ENCODE results near the gene KCNAB2.

KCNAB2 gene

DNA sequence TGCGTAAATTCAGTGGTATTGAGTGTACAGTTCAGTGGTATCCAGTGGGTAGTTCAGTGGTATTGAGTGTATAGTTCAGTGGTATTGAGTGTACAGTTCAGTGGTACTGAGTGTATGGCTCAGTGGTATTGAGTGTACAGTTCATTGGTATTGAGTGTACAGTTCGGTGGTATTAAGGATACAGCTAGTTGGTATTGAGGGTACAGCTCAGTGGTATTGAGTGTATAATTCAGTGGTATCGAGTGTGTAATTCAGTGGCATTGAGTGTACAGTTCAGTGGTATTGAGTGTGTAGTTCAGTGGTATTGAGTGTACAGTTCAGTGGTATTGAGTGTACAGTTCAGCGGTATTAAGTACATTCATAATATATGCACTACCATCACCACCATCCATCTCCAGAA, 23.5 kb upstream of the KCNAB2 start (continued):
- TF ChIP-seq, protein P1, sequence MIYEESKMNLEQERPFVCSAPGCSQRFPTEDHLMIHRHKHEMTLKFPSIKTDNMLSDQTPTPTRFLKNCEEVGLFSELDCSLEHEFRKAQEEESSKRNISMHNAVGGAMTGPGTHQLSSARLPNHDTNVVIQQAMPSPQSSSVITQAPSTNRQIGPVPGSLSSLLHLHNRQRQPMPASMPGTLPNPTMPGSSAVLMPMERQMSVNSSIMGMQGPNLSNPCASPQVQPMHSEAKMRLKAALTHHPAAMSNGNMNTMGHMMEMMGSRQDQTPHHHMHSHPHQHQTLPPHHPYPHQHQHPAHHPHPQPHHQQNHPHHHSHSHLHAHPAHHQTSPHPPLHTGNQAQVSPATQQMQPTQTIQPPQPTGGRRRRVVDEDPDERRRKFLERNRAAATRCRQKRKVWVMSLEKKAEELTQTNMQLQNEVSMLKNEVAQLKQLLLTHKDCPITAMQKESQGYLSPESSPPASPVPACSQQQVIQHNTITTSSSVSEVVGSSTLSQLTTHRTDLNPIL (CRISPR knock-in tag; IDR thresholded peaks at IDR 0.05; ENCODE audit: low read depth) = no peak
- no peak for TF ChIP-seq ISL1 (CRISPR knock-in tag; IDR thresholded peaks at IDR 0.05)
- TF ChIP-seq ZNF565 (CRISPR knock-in tag; conservative IDR thresholded peaks at IDR 0.05; ENCODE audit: low read depth) = no peak

- TF ChIP-seq PATZ1 (CRISPR knock-in tag; IDR thresholded peaks at IDR 0.05; ENCODE audit: borderline replicate concordance) (no peak), ZFP30 (CRISPR knock-in tag; IDR thresholded peaks at IDR 0.05) (no peak), TSHZ2 (CRISPR knock-in tag; IDR thresholded peaks at IDR 0.05) (no peak), GLIS3 (CRISPR knock-in tag; IDR thresholded peaks at IDR 0.05) (no peak), ZNF8 (CRISPR knock-in tag; IDR thresholded peaks at IDR 0.05) (no peak), TCF4 (CRISPR knock-in tag; IDR thresholded peaks at IDR 0.05; ENCODE audit: borderline replicate concordance) (no peak), ZFP3 (CRISPR knock-in tag; IDR thresholded peaks at IDR 0.05) (no peak), ARNTL (CRISPR knock-in tag; IDR thresholded peaks at IDR 0.05; ENCODE audit: borderline replicate concordance, low read depth) (no peak), ZNF70 (CRISPR knock-in tag; IDR thresholded peaks at IDR 0.05) (no peak), PPARA (CRISPR knock-in tag; IDR thresholded peaks at IDR 0.05; ENCODE audit: borderline replicate concordance) (no peak), ZNF565 (CRISPR knock-in tag; conservative IDR thresholded peaks at IDR 0.05; ENCODE audit: low read depth) (no peak), POU6F1 (CRISPR knock-in tag; IDR thresholded peaks at IDR 0.05; ENCODE audit: borderline replicate concordance, low read depth) (no peak), ISL1 (CRISPR knock-in tag; IDR thresholded peaks at IDR 0.05) (no peak), TOX (CRISPR knock-in tag; IDR thresholded peaks at IDR 0.05; ENCODE audit: borderline replicate concordance) (no peak)
- TF ChIP-seq, protein P1 (CRISPR knock-in tag; IDR thresholded peaks at IDR 0.05; ENCODE audit: low read depth) = no peak
- ATAC-seq = no peak
These were observed 22.3 kb upstream of the KCNAB2 start for GRCh38 chr1:6023346-6023745.

- no peak for ATAC-seq
- TF ChIP-seq ISL1 (CRISPR knock-in tag; IDR thresholded peaks at IDR 0.05) (no peak), ZNF8 (CRISPR knock-in tag; IDR thresholded peaks at IDR 0.05) (no peak), OSR1 (CRISPR knock-in tag; IDR thresholded peaks at IDR 0.05) (no peak), PPARA (CRISPR knock-in tag; IDR thresholded peaks at IDR 0.05; ENCODE audit: borderline replicate concordance) (no peak), ZFP3 (CRISPR knock-in tag; IDR thresholded peaks at IDR 0.05) (no peak), ZNF70 (CRISPR knock-in tag; IDR thresholded peaks at IDR 0.05) (no peak), TOX (CRISPR knock-in tag; IDR thresholded peaks at IDR 0.05; ENCODE audit: borderline replicate concordance) (no peak), ZC3H10 (CRISPR knock-in tag; IDR thresholded peaks at IDR 0.05) (no peak)
These were observed 21.3 kb upstream of the KCNAB2 start for GRCh38 chr1:6024376-6024775.

All from SK-N-SH treated with all-trans-retinoic acid at 6 μM for 48 hours (cell line).